ENCODE measurements around the gene LCLAT1.

LCLAT1 gene

DNA sequence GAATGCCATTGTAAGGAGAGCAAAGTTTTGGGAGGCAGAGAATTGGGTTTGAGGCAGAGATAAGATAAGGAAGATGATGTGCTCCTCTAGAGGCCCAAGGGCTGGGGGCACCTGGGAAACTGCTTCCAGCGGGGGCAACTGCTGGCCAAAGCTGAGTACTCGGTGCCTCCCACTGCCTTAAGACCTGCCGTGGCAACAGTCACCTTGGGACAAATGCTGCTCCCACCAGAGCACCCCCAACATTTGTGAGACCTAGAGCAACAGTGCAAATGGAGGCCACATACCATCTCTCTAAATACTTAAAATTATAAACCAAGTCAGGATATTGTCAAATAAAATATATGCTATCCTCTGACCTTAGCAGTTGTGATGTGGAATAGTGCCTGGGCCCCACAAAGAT is 233.1 kb downstream of the LCLAT1 start:
- DNase-seq = no peak

DNA sequence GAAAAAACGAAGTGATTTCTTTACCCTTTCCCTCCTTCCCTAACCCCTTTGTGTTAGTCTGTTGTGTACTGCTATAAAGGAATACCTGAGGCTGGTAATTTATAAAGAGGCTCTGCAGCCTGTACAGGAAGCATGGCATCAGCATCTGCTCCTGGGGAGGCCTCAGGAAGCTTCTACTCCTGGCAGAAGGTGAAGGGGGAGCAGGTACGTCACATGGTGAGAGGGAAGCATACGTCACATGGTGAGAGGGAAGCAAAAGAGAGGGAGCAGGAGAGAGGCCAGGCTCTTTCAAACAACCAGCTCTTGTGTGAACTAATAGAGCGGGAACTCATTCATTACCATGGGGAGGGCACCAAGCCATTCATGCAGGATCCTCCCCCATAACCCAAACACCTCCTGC is 234.0 kb downstream of the LCLAT1 start:
- no peak for DNase-seq

DNA sequence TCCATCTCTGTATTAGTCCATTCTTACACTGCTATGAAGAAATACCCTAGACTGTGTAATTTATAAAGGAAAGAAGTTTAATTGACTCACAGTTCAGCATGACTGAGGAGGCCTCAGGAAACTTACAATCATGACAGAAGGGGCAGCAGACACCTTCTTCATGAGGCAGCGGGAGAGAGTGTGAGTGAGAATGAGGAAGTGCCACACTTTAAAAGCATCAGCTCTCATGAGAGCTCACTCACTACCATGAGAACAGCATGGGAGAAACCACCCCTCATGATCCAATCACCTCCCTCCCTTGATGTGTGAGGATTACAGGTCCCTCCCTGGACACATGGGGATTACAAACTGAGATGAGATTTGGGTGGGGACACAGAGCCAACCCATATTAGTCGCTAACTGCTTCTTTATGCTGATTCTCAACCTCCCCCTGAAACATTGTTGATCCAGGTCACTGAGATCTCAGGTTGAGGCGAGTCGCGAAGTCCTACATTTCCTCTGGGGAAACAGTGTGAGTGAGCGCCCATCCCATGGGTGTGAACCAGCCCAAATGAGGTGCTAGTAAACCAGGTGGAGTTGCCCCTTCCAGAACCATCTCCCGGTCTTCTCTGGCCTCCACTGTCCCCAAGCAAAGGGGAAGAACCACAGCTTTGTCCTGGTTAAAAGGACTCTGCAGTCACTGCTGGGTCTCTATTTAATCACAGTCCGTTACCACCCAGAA is 236.3 kb downstream of the LCLAT1 start:
- DNase-seq = peak; percentile 61

- no peak for DNase-seq
Measured at GRCh38 chr2:30684026-30684425, 237.0 kb downstream of the LCLAT1 start.

GRCh38 chr2:30684516-30684915 is 237.5 kb downstream of the LCLAT1 start:
- DNase-seq = no peak

- no peak for DNase-seq
Measured at GRCh38 chr2:30684996-30685395, 237.9 kb downstream of the LCLAT1 start.

DNA sequence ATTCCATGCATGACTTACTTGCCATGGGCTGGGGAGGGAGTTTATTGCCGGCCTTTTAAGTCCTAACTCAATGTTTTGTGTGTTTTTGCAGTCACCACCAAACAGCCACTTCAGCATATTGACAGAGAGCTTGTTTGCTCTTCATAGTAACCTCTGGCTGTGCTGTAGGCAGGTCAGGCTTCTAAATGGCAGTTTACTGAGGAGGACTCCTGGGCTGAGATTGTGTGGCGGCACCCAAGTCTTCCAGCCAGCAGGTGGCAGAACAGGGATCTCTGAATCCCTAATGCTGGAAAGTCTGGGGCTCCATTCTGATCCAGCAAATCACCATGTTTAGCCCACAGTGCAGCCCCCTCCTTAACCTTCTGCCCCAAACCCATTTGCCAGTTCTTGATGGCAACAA is 239.0 kb downstream of the LCLAT1 start:
- no peak for DNase-seq

GRCh38 chr2:30686669-30687068 is 239.6 kb downstream of the LCLAT1 start:
- no peak for DNase-seq

DNA sequence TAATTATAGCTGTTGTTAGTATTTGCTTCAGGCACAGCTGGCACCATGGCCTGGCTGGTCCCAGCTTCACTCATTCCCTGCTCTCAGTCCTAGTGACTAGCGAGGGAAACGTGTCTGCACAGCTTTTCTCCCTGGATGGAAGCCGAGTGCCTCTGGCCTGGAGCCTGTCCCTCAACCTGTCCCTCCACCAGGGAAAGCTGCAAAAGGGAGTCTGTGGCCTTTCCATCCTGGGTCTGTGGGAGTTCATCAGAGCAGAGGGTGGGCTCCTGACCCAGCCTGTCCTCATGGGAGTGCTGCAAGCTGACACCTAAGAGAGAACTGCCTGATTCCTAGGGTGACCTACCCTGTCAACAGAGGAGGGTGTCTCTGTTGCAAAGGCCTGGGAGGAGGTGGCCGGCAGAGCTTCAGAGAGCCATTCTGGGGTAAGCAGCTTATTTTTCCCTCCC is 241.9 kb downstream of the LCLAT1 start:
- DNase-seq = no peak

GRCh38 chr2:30689496-30690125 is 242.6 kb downstream of the LCLAT1 start:
- no peak for DNase-seq

GRCh38 chr2:30690126-30690561 is 243.1 kb downstream of the LCLAT1 start:
- DNase-seq = no peak

DNA sequence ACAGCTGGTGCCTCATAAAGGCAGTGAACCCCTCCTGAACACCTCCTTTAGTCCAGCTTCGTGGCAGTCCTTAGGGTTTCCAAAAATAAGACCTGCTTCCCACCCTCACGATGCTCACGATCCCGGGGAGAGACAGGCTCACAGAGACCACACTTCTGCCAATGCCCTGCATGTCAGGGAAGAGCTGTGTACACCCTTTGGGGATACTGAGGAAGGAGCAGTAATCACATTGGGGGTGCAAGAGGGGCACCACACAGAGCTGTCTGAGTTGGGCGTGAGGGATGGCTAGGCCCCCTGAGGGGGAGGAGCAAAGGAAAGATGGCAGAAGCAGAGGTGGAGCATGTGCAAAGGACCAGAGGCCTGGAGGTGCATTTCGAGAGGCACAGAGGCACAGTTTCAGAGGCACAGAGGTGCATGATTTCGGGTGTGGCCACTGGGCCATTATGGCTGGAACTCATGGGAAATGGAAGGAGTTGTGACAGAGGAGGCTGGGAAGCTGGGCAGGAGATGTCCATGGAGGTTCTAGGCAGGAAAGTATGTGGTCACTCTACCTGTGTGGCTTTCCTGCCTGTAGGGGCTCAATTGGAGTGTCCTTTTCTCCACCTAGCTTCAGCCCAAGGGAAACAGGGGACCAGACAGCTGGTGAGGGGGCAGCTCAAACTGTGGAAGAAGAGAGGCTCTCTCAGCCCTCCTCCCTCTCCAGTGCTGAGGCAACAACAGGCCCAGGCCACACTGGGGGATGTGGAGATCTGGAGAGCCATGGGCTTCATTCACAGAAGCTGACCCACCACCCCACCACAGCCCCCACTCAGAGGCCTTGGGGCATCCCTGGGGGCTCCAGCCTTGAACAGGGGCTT is 244.3 kb downstream of the LCLAT1 start:
- DNase-seq = no peak

GRCh38 chr2:30691948-30692828 is 245.1 kb downstream of the LCLAT1 start:
- DNase-seq = no peak

DNA sequence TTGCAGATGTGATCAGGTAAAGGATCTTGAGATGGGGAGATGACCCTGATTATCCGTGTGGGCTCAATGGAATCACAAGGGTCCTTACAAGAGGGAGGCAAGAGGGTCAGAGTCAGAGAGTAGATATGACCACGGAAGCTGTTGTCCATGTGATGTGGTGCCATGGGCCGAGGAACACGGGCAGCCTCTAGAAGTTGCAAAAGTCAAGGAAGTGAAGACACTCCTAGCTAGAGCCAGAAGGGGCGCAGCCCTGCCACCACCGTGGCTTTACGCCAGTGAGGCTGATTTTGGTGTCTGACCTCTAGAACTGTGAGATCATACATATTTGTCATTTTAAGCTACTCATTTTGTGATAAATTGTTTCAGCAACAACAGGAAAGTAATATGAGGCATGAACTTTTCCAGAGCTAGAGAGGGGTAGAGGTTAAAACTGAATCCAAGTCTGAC is 245.8 kb downstream of the LCLAT1 start:
- DNase-seq = peak; percentile 38

Measured in MV-4-11 (cell line).